Keratinocyte (primary cell): Measurements from ENCODE around the gene BRIP1. TPM values are rescaled to one million over a fixed set of nuclear protein-coding genes. Genes with fewer than 3 reads are reported as not detected.
A peak's percentile ranks its signal among the peaks of the same experiment; 100 is the strongest.

ENCODE experiments used
- DNase-seq: peaks from one replicate; pipeline ENCODE4 v3.0.0-alpha.2; 2011; ENCODE audit warnings: low read depth, missing footprints, low spot score
- FAIRE-seq: peaks from 2 replicates; lab custom pipeline; 2011; peaks lifted over from hg19 to GRCh38; lab: Jason Lieb, UNC
- H2AFZ ChIP-seq: 2 replicates; pipeline ENCODE4 v1.6.0; 2012; ENCODE audit warnings: low read length, control low read depth, inconsistent platforms; ENCODE audit not compliant: control insufficient read depth
- H3K27ac ChIP-seq: 2 replicates; pipeline ENCODE4 v1.5.1; 2011; ENCODE audit warnings: low read length; ENCODE audit not compliant: control insufficient read depth, insufficient read depth
- H3K27me3 ChIP-seq: 3 replicates; pipeline ENCODE4 v1.6.0; 2011; ENCODE audit warnings: low read length; ENCODE audit not compliant: control insufficient read depth, insufficient read depth; ENCODE audit errors: extremely low read depth
- H3K36me3 ChIP-seq, 2 experiments: 2 replicates in 1 of 2; 3 replicates in 1 of 2; pipeline ENCODE4 v1.5.1; 2011; ENCODE audit warnings: low read length in 2 of 2, mild to moderate bottlenecking in 1 of 2; ENCODE audit not compliant: control insufficient read depth in 2 of 2, insufficient read depth in 2 of 2; ENCODE audit errors: extremely low read depth in 1 of 2
- H3K4me1 ChIP-seq: 3 replicates; pipeline ENCODE4 v1.5.1; 2011; ENCODE audit warnings: low read length; ENCODE audit not compliant: control insufficient read depth, insufficient read depth; ENCODE audit errors: extremely low read depth
- H3K4me2 ChIP-seq: 3 replicates; pipeline ENCODE4 v1.6.0; 2011; ENCODE audit warnings: low read depth, low read length; ENCODE audit not compliant: control insufficient read depth, insufficient read depth; ENCODE audit errors: extremely low read depth
- H3K4me3 ChIP-seq, 3 experiments: fragments of 200-600 bp in 1 of 3; sonication (generic) in 1 of 3; 2 replicates in 2 of 3; 3 replicates in 1 of 3; pipeline ENCODE4 v1.5.1; 2011 to 2016; ENCODE audit warnings: low read length in 3 of 3, mild to moderate bottlenecking in 3 of 3, control low read depth in 2 of 3, inconsistent platforms in 1 of 3, low read depth in 1 of 3, mixed read lengths in 1 of 3, mixed run types in 1 of 3, moderate library complexity in 1 of 3; ENCODE audit not compliant: control insufficient read depth in 2 of 3, insufficient read depth in 2 of 3; ENCODE audit errors: extremely low read depth in 1 of 3
- H3K79me2 ChIP-seq: 2 replicates; pipeline ENCODE4 v1.6.0; 2012; ENCODE audit warnings: low read length; ENCODE audit not compliant: control insufficient read depth, insufficient read depth
- H3K9ac ChIP-seq: 3 replicates; pipeline ENCODE4 v1.6.0; 2011; ENCODE audit warnings: low read length; ENCODE audit not compliant: control insufficient read depth, insufficient read depth; ENCODE audit errors: extremely low read depth
- H3K9me1 ChIP-seq: 3 replicates; pipeline ENCODE4 v1.6.0; 2011; ENCODE audit warnings: low read length; ENCODE audit not compliant: control insufficient read depth, insufficient read depth; ENCODE audit errors: extremely low read depth
- H3K9me3 ChIP-seq: 2 replicates; pipeline ENCODE4 v1.5.1; 2012; ENCODE audit warnings: low read depth, low read length; ENCODE audit not compliant: control insufficient read depth
- H4K20me1 ChIP-seq: 3 replicates; pipeline ENCODE4 v1.6.0; 2011; ENCODE audit warnings: low read length; ENCODE audit not compliant: control insufficient read depth, insufficient read depth; ENCODE audit errors: extremely low read depth
- CTCF ChIP-seq, 3 experiments: IDR thresholded peaks in 1 of 3; conservative IDR thresholded peaks in 1 of 3; optimal IDR thresholded peaks in 1 of 3; 2 replicates in 2 of 3; 3 replicates in 1 of 3; pipeline versions ENCODE3 to v1.5.1; 2011; ENCODE audit warnings: low read length in 3 of 3, mild to moderate bottlenecking in 3 of 3, moderate library complexity in 2 of 3, control low read depth in 1 of 3, inconsistent platforms in 1 of 3; ENCODE audit not compliant: insufficient read depth in 2 of 3; ENCODE audit errors: extremely low read depth in 1 of 3
- EZH2 ChIP-seq: IDR thresholded peaks from one replicate; pipeline ENCODE4 v1.6.1; 2012; ENCODE audit warnings: inconsistent platforms, mild to moderate bottlenecking, low read length, moderate library complexity
- dilution Hi-C: fragments of 300-500 bp; cut with MboI; formaldehyde crosslinking; loops from one replicate; pipeline ENCODE4 v1.7.0; 2020; ENCODE audit warnings: low sequenced_read_pairs; ENCODE audit not compliant: extremely low pct_ligation_motif_present
- polyA plus RNA-seq, 5 experiments: library from polyadenylated mRNA; depleted of rRNA in 3 of 5; stranded (reverse) in 3 of 5; stranded (forward) in 1 of 5; unstranded in 1 of 5; fragments of >200 nt; gene quantifications; 1 replicate in 1 of 5; 2 replicates in 3 of 5; 3 replicates in 1 of 5; pipeline versions ENCODE4 v1.2.1 to v1.2.3, GENCODE V29; 2011 to 2012; ENCODE audit warnings: missing spikeins in 2 of 5, low read depth in 1 of 5, low replicate concordance in 1 of 5

BRIP1 gene
- polyA plus RNA-seq, 1 donor (not counting 4 experiments of a cell fraction or from before 2014, with no cell fraction given): 4.0 TPM

- no peaks in the 10 kb centered on the region for H4K20me1 ChIP-seq
- FAIRE-seq: no peak
- peak; percentile 4 for DNase-seq
- no peaks in the 10 kb centered on the region for H3K9me1 ChIP-seq
- no peak overlapping the region for H3K27ac ChIP-seq
- H2AFZ ChIP-seq: no peak overlapping the region
- dilution Hi-C loops: no loop called here
- H3K4me1 ChIP-seq: no peaks in the 10 kb centered on the region
- no peaks in the 10 kb centered on the region for H3K79me2 ChIP-seq
- H3K9me3 ChIP-seq: no peaks in the 10 kb centered on the region
- H3K9ac ChIP-seq: no peak overlapping the region
- no peak overlapping the region for H3K4me3 ChIP-seq
- H3K27me3 ChIP-seq: no peaks in the 10 kb centered on the region
- TF ChIP-seq CTCF (optimal IDR thresholded peaks at IDR 0.05 in 1 of 3, IDR thresholded peaks at IDR 0.05 in 1 of 3, conservative IDR thresholded peaks at IDR 0.05 in 1 of 3; ENCODE audit: extremely low read depth in 1 of 3, insufficient read depth in 2 of 3, low read length in 3 of 3): peak; percentile 53 to 65 (median 61)
- TF ChIP-seq EZH2: no peak
- H3K4me2 ChIP-seq: no peak overlapping the region
- no peaks in the 10 kb centered on the region for H3K36me3 ChIP-seq
Observed at GRCh38 chr17:61635913-61636432, 227.4 kb downstream of the BRIP1 start.

GRCh38 chr17:61634942-61635538, 228.3 kb downstream of the BRIP1 start:
- no peak overlapping the region for H3K4me2 ChIP-seq
- FAIRE-seq (no peak), DNase-seq (no peak)
- no peaks in the 10 kb centered on the region for H3K9me3 ChIP-seq
- H3K79me2 ChIP-seq: no peaks in the 10 kb centered on the region
- H3K9me1 ChIP-seq: no peaks in the 10 kb centered on the region
- dilution Hi-C loops: no loop called here
- H4K20me1 ChIP-seq: no peaks in the 10 kb centered on the region
- H2AFZ ChIP-seq: no peak overlapping the region
- H3K27ac ChIP-seq: no peak overlapping the region
- no peak overlapping the region for H3K4me3 ChIP-seq
- H3K4me1 ChIP-seq: no peaks in the 10 kb centered on the region
- H3K9ac ChIP-seq: no peak overlapping the region
- no peaks in the 10 kb centered on the region for H3K36me3 ChIP-seq
- TF ChIP-seq EZH2 (no peak), CTCF (optimal IDR thresholded peaks at IDR 0.05 in 1 of 3, IDR thresholded peaks at IDR 0.05 in 1 of 3, conservative IDR thresholded peaks at IDR 0.05 in 1 of 3; ENCODE audit: extremely low read depth in 1 of 3, insufficient read depth in 2 of 3, low read length in 3 of 3) (no peak)
- H3K27me3 ChIP-seq: no peaks in the 10 kb centered on the region
